Left ventricle myocardium inferior (tissue), 1 donor: Measurements from ENCODE around the gene SYCN. TPM values are rescaled to one million over a fixed set of nuclear protein-coding genes. Genes with fewer than 3 reads are reported as not detected.

Source experiments
- DNase-seq: peaks from one replicate; pipeline ENCODE4 v3.0.0-alpha.2; 2020
- H3K27ac ChIP-seq: fragments of 200-600 bp; replicated peaks from 2 replicates; pipeline ENCODE4 v1.8.0; 2021
- H3K27me3 ChIP-seq: fragments of 200-600 bp; 2 replicates; pipeline ENCODE4 v1.8.0; 2021; ENCODE audit warnings: low read depth
- H3K36me3 ChIP-seq: fragments of 200-600 bp; 2 replicates; pipeline ENCODE4 v1.8.0; 2021
- H3K4me1 ChIP-seq: fragments of 200-600 bp; 2 replicates; pipeline ENCODE4 v1.8.0; 2021
- H3K4me3 ChIP-seq: fragments of 200-600 bp; 2 replicates; pipeline ENCODE4 v1.8.0; 2021; ENCODE audit warnings: mild to moderate bottlenecking, moderate library complexity
- H3K9me3 ChIP-seq: fragments of 200-600 bp; replicated peaks from 2 replicates; pipeline ENCODE4 v1.8.0; 2021
- intact Hi-C: fragments of 100-400 bp; cut with micrococcal nuclease; formaldehyde crosslinking; loops from one replicate; pipeline ENCODE4 v1.11.0; 2022
- total RNA-seq: library from RNA; stranded (reverse); fragmentation: NEBNext Ultra II Directional; extraction: Animal tissue kit (Norgen Biotek cat#: 25700); gene quantifications from one replicate; pipeline ENCODE4 v1.2.1, GENCODE V29; 2021
- TF ChIP-seq, protein P1 (sequence below): fragments of 200-600 bp; IDR thresholded peaks from 2 replicates; pipeline ENCODE4 v1.8.0; 2021; ENCODE audit warnings: antibody characterized with exemption, mild to moderate bottlenecking, borderline replicate concordance
- donor health status: DM: no; HTN: yes; CAD: no; lungs with severe emphysema.

SYCN gene
- total RNA-seq, 1 donor from 2014 or later = not detected

- DNase-seq = no peak
- Histone ChIP-seq H3K27me3 (no peaks in the 10 kb centered on the region), H3K27ac (no peak overlapping the region), H3K9me3 (no peaks in the 10 kb centered on the region), H3K36me3 (peaks cover 41% of the 10 kb centered on the region), H3K4me1 (peaks cover 8% of the 10 kb centered on the region), H3K4me3 (no peak overlapping the region)
- TF ChIP-seq, protein P1, sequence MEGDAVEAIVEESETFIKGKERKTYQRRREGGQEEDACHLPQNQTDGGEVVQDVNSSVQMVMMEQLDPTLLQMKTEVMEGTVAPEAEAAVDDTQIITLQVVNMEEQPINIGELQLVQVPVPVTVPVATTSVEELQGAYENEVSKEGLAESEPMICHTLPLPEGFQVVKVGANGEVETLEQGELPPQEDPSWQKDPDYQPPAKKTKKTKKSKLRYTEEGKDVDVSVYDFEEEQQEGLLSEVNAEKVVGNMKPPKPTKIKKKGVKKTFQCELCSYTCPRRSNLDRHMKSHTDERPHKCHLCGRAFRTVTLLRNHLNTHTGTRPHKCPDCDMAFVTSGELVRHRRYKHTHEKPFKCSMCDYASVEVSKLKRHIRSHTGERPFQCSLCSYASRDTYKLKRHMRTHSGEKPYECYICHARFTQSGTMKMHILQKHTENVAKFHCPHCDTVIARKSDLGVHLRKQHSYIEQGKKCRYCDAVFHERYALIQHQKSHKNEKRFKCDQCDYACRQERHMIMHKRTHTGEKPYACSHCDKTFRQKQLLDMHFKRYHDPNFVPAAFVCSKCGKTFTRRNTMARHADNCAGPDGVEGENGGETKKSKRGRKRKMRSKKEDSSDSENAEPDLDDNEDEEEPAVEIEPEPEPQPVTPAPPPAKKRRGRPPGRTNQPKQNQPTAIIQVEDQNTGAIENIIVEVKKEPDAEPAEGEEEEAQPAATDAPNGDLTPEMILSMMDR = no peak
- intact Hi-C loops = no loop called here
These were observed 32.3 kb downstream of the SYCN start for GRCh38 chr19:39171479-39172465.

DNA sequence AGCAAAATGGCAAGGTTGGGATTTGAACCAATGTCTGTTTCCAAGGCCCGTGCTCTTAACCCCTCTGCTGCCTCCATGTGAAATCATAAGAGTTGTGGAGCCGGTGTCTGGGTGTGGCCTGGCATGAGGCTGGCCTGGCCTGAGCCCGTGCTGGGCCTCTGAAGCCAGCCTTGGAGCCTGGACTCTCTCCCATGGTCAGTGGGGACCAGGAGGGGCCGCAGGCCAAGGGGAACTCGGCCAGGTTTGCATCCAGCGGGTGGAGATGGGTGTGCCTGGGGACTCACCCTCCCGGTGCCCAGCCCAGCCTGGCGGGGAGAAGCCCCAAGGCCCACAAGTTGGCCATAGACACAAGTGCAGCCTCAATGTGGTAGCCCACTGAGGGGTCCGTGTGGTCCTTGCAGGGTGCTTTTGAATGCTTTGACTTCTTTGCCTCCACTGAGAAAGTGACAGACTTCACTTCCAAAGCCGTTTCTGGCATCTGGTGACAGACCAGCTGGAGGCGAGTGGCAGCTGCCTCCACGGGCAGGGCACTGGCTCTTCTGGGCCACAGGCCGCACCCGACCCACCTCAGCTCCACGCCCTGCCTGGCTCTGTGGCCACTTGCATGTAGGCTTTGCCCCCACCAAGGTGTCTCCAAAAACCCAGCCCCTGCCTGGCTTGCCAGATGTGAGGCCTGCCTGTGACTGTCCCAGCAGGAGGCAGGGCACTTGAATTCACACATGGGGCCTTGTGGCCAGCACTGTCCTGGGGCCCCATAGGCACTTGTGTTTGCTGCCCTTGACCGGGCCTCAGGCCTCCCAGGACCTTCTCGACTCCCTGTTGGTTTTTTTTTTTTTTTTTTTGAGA, 33.5 kb downstream of the SYCN start:
- DNase-seq = no peak
- Histone ChIP-seq H3K4me1 (peaks cover 20% of the 10 kb centered on the region), H3K27me3 (no peaks in the 10 kb centered on the region), H3K36me3 (peaks cover 33% of the 10 kb centered on the region), H3K27ac (no peak overlapping the region), H3K4me3 (no peak overlapping the region), H3K9me3 (no peaks in the 10 kb centered on the region)
- intact Hi-C loops = no loop called here
- TF ChIP-seq, protein P1 = no peak

- Histone ChIP-seq H3K9me3 (no peaks in the 10 kb centered on the region), H3K4me3 (no peak overlapping the region), H3K4me1 (peaks cover 21% of the 10 kb centered on the region), H3K27ac (no peak overlapping the region), H3K36me3 (peaks cover 23% of the 10 kb centered on the region), H3K27me3 (no peaks in the 10 kb centered on the region)
- intact Hi-C loops = no loop called here
- no peak for DNase-seq
- TF ChIP-seq, protein P1 = no peak
These were observed 34.8 kb downstream of the SYCN start for GRCh38 chr19:39169143-39169810.

- H3K27ac ChIP-seq = no peak overlapping the region
- intact Hi-C loops = no loop called here
- H3K9me3 ChIP-seq = no peaks in the 10 kb centered on the region
- peaks cover 21% of the 10 kb centered on the region for H3K4me1 ChIP-seq
- TF ChIP-seq, protein P1 = no peak
- H3K27me3 ChIP-seq = no peaks in the 10 kb centered on the region
- no peak overlapping the region for H3K4me3 ChIP-seq
- peaks cover 20% of the 10 kb centered on the region for H3K36me3 ChIP-seq
- DNase-seq = no peak
These were observed 35.6 kb downstream of the SYCN start for GRCh38 chr19:39168258-39169142.
